Measurements from ENCODE around the gene KCNT2.
"Not testable (repeated sequence)": the region's sequence is repeated elsewhere in the genome, so short reads cannot be mapped to it uniquely, and the experiment has no call there.

Gene KCNT2

DNA sequence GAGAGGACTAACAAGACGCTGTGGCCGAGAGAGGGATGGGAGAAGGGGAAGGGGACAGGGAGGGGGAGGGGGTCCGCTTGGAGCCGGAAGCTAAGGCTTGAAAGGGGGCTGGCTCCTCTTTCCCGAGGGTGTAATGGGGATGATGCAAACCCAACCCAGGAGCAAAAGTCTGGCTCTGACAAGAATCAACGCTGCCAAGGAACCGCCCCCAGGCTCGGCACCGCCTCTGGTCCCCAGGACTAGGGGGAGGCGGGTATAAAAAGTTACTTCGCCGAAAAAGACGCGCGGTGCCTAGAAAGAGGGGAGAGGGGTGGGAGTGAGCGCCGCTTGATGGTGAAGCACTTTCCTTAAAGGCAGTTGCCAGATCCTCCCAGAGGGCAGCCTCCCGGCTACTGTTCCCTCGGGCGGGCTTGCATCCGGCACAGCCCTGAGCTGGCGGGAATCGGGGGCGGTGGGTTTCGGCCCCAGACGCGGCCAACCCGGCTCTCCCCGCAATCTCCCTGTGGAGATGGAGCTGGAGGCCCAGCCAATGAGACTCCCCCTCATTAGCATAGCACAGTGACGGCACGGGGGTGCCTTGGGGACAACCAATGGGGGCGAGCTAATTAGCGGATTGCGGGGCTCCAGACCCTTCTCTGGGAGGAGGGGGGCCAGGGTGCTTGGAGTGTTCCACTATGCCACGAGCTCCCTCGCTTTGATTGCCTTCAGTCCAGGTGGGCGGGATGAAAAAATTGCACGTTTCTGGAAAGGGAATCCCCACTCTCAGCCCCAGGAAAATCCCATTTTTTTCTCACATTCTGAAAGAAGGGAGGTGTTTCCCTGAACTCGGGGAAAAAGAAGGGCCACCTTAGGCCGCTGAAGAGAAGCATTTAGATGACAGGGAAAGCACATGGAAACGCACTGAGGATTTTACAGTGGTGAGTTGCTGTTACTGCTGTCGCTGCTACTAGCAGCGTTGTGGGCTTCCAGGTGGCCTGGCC is at the start of gene KCNT2:
TSS of gene KCNT2 (minus strand) at position 51 of the 980 bp plus-strand sequence. CDS start 131 bp downstream, outside the sequence.
- no peak for DNase-seq

DNA sequence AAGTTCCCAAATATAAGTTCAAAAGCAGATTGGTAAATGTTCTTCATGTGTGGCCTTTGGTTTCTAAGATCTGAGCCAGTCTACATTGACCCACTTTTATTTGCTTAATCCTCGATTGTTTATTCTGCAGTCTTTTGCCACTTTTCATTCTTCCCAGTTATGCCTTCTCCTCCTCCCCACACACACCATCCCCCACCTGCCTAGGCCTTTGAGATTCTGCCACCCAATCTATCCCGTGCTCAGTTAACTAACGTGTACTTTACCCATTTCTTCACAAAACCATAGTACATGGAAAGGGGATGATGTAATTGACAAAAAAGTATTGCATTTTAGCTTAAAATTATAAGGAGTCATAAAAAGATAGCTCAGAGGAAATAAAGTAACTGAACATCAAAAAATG is 47.3 kb upstream of the KCNT2 start:
- DNase-seq, result no peak

DNA sequence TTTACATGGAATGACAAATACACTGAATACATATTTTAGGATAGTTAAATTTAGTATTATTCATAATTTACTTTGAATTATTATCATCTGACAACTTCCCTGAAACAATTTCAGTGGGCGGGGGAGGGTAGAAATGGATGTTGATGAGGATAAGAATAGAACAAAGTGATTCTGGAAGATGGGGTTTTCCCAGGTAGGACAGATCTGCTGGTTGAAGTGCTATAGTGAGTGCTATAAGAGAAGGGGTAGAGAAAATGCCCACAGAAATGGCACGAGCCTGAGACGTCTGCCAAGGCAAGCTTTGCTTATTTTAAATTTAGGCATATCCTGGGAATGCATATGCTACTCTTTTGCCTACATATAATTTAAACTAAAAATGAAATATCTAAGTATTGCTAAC is 46.8 kb upstream of the KCNT2 start:
- no peak for DNase-seq

DNA sequence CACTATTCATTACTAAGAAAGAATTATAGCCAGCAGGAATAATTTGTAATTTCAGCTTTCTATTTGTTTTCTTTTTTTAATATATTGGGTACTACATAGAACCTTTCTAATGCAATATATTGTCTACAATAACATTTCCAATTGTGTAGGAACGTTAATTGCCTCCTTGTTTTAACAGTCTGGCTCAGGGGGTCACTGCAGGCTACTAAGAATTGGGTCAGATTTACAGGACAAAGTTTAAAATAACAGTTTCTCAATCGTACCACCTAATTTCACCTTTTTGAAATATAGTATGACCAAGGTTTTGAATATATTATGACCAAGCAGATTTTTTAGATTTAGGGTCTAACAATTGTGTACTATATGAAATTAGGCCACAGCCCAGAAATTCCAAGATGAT is 46.0 kb upstream of the KCNT2 start:
- DNase-seq, result no peak

DNA sequence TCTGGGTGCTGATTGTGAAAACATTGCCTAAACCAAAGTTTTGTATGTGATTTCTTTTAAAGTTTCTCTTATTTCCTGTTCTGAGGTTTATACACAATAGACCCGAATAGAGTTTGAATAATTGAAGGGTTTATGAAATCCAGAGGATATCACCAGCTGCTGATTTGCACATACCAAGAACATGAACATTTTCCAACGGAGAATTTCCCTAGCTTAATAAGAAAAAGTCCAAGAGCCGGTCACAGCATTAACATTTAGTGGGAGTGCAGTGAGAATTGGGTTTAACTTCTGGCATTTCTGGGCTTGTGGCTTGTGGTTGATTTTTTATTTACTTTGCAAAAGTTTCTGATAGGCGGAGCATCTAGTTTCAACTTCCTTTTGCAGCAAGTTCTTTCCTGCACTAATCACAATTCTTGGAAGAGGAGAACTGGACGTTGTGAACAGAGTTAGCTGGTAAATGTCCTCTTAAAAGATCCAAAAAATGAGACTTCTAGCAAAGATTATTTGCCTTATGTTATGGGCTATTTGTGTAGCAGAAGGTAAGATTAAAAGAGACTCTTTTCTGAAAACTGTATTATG is 43.5 kb upstream of the KCNT2 start, which contains the start of gene CFH:
TSS of gene CFH (plus strand) at position 407 of the 579 bp plus-strand sequence. CDS start at position 482, 75 bp downstream.
- no peak for DNase-seq

DNA sequence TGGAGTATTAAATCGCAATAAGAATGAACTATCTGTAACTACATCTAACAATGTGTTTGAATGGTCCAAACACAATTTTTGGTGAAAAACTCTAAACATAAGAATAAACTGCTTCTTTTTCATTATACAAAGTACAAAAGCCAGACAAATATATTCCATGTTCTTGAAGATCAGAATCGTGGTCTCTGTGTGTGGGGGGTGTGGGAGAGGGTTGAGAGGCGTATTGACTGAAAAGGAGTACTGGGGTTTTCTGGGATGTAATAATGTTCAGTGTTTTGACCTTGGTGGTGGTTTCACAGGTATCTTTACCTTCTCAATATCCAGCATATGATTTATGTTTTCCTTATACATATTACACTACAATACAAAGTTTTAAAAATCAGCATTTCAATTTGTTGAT is 42.8 kb upstream of the KCNT2 start:
- DNase-seq, result no peak

DNA sequence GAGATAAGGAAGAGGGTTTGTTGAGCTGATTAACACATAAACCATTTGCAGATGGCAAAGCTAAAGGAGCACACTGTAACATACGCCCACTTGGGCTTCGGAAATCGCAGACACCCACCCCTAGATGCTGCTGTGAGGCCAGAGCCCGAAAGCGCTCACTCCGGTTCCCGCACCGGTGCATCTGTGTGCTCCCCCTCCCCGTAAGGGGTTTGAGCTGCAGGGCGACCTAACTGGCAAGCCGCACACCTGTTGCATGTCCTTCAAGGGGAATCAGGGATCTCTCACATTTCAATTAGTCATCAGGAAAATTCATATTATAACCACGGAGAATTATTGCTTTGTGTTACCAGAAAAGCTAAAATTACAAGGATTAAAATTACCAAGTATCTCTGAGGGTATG is 42.2 kb upstream of the KCNT2 start:
- no peak for DNase-seq

DNA sequence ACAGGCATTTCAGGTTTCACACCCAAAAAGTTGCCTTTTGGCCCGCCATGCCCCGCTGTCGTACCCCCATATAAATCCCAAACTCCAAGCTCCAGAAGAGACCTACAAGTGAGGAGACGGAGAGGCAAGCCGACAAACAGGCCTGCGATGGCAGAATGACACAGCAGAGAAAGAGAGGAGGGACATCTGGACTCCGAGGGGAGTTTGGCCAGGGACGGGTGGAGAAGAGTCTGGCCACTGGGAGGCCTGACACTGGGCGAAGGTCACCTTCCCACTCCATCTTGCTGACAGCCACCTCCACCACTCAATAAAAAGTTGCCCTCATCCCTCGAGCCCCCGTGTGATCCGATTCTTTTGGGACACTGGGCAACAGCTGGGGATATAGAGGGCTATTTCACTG is 41.8 kb upstream of the KCNT2 start:
- DNase-seq, result no peak

DNA sequence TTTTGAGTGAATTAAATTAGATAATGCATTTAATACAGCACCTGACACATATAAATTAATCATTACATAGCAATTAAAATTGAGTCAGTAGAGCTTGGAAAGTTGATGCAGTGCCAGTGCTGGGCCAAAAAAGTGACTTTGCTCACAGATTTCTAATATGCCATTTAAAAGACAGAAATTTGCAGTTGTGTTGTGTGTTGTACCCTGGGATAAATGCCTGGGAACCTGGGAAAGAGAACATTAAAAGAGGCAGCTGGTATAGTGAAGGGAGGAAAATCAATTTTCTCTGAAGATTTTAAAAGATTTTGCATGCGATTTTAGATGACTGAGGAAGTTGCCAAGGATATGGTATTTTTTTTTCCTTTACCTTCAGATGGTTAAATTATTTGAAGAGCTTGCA is 32.7 kb upstream of the KCNT2 start:
- DNase-seq, result no peak

DNA sequence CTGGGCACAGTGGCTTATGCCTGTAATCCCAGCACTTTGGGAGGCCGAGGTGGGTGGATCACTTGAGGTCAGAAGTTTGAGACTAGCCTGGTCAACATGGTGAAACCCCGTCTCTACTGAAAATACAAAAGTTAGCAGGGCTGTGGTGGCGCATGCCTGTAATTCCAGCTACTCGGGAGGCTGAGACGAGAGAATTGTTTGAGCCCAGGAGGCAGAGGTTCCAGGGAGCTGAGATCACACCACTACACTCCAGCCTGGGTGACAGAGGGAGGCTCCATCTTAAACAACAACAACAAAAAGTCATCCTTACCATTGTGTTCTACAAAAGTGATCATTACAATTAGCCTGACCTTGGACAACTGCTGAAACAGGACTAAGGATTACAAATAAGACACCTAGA is 31.1 kb upstream of the KCNT2 start:
- not testable (repeated sequence) for DNase-seq

DNA sequence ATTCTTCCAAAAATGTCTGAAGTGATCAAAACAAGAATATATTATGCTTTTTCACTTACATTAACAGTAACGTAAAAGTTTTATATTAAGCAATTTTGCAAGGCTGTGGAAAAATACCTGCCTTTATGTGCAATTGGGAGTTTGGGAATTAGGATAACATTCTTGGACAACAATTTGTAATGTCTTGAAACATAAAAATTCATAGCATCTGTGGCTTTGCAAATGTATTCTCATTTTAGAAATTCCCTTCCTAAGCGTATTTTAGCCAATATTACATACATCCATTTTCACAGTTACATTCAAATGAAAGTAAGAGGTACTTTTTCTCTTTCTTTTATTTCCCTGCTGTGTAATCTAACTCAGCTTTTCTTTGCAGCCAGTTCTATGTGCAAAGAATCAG is 30.2 kb upstream of the KCNT2 start:
- no peak for DNase-seq

DNA sequence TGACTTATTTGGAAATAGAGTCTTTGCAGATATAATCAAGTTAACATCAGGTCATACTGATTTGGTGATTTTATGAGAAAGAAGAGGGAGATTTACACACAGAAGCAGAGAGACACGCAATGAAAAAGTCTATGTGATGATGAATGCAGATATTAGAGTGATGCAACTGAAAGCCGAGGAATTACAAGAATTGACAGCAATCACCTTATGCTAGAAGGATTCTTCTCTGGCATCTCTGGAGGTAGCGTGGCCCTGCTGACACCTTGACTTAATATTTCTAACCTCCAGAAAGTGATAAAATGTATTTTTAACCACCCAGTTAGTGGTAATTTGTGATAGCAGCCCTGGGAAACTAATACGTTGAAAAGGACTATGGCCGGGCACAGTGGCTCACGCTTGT is 29.4 kb upstream of the KCNT2 start:
- DNase-seq, result no peak

DNA sequence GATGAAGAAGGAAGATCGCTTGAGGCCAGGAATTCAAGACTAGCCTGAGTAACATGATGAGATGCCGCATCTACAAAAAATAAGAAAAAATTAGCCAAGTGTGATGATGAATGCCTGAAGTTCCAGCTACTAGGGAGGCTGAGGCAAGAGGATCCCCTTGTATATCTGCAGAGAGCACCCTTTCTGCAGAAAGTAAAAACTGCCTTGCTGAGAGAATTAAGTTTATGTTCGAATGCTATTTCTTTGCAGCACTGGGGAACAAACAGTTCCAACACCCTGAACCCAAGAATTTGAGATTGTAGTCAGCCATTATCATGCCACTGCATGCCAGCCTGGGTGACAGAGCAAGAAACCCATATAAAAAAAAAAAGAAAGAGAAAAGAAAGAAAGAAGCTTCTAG is 20.6 kb upstream of the KCNT2 start:
- DNase-seq, result no peak

DNA sequence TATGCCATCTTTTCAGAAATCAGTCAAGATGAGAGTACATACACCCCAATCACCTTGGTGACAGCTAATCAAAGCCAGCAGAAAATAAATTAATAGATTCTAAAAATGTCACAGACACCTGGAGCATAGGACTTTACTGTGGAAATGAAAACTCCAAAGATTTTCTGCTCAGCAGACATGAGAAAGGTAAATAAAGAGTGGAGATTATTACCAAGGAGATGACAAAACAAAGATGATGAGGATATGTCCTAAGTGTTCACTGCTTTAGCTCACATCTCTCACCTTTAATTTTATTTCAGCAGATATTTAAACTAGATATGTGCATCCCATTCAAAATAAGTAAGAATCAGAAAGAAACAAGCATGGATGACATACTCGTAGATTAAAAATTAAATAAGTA is 14.8 kb upstream of the KCNT2 start:
- no peak for DNase-seq

DNA sequence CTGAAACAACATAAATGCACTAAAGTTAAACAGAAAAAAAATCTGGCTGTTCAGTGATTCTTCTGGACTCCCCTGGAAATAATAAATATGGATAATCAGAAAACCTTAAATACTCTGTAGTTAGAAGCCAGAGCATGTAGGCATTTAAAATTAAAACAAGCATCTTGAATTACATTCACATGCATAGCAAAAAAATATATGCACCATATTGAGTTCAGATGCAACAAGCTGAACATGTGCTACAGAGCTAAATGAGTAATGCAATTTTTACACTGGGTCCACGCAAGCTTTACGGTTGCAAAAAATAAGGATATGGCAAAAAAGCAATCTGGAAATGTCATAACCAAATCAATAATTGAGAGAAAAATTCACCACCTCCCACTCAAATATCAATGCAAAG is 11.5 kb upstream of the KCNT2 start:
- DNase-seq, result no peak

DNA sequence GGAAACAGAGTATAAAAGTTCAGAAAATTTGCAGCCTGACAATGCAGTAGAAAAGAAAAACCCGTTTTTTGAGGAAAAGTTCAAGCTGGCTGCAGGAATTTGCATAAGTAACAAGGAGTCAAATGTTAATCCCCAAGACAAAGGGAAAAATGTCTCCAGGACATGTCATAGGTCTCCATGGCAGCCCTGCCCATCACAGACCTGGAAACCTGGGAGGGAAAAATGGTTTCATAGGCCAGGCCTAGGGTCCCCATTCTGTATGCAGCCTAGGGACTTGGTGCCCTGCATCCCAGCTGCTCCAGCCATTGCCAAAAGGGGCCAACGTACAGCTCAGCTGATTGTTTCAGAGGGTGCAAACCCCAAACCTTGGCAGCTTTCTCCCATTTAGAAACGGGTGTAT is 3.6 kb upstream of the KCNT2 start:
- DNase-seq, result no peak

DNA sequence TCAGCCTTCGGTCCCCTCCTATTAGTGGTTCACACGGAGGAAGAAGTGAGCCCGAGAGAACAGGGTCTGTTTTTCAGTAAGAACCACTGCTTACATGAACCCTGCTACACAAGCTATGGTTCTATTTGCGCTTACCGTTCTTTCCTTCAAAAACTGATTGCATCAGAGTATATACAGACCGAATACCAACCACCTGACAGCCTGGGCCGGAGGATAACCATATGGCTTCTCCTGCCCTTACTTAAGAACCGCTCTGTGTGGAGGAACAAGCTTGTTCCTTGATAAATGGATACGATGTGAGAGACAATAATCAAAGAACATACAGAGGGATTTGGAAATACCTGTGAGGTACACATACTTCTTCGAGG is 1.1 kb upstream of the KCNT2 start:
- DNase-seq, result no peak

DNA sequence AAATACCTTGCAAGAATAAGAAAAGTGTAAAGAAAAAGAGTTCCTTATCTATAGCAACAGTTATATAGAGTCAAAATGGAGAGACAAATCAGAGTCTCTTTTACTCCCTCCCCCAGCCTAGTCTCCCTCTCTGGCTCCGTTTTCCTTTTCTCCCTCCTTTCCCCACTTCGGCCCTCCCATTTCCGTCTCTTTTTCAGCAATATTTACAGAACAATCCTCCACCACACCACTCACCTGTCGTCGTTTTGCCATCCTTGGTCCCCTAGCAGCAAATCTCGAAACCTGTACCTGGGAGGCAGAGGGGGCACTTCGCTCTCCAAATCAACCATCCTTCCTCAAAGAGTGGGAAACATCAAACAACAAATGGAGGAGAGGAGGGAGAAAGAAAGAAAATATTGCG is 259 bp downstream of the KCNT2 start:
- DNase-seq, result no peak

DNA sequence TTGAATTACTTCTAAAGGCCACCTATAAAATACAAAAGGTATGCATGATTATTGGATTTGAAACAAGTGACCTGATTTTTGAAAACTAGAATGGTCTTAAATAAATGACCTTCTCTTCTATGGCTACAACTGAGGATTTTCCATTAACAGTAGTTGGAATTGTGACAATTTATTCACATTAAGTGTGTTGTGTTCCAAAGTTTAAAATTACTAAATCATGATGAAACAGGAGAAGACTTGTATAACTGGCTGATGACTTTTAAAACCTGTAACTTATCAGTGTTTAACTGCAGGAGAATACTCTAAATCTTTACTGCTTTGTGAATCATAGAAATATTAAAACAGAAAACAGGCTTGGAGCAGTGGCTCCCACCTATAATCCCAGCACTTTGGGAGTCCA is 4.6 kb downstream of the KCNT2 start:
- DNase-seq, result no peak

DNA sequence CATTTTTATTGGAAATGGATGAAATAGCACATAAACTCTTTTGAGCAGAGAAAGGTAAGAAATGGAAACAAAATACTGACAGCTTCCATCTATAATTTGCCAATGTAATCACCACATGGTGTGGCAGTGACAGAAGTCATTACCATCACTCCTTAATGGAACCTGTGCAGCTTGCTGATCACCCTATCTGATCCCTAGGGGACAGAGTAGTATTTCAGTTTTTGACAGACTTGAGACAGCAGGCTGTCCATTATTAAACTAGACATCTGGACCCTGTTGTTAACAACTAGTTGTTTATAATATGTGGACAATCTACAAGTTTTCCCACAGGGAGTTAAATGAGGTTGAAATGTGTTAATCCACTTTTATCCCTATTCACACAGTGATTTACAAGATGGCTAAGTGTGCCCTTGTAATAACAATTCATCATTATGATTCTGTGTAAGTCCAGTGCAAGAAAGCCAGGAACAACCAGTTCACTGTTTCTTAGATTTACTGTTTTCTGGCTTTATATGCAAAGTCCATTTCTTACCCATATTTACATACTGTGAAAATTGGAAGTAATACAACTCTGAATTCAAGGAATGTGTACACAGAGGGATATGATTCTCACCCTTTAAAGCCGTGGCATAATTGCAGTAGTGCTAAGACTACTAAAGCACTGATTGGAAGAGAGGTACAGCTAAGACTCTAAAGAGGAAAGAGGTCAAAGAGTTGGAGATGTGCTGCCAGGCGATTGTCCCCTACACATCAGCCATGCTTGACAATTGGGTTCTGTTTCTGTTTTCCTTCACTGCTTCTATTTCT is 9.1 kb downstream of the KCNT2 start:
- no peak for DNase-seq

DNA sequence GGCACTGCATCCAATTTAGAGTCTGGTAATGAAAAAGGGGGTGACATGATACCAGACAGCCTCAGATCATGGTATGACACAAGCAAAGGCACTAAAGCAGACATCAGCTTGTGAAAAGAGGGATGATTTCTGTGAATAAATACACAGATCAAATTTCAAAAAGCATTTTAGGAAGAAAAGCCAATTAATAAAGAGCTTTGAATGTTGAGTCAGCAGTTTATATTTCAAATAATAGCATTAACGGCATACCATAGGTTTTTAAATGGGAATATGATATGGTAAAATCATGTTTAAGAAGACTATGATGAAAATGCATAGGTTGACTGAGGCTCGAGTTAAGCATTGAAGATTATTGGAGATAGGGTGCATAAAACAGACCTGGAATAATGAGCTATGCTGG is 13.5 kb downstream of the KCNT2 start:
- no peak for DNase-seq

DNA sequence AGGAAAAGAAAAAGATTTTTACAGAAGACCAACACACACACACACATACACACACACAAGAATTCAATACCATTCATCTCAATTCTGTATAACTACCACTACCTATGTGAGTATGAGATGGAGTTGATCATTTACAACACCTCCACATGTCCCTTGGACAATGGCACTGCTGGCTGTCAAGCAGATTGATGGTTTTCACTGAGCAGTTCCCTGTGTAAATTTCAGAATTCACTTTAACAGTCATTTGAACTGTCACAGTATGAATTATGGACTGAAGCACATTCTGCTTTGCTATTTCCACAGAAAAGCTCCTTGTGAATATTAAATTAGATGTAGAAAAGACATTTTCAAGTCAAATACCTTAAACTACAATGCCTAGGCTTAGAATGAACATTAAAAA is 14.3 kb downstream of the KCNT2 start:
- DNase-seq, result no peak

DNA sequence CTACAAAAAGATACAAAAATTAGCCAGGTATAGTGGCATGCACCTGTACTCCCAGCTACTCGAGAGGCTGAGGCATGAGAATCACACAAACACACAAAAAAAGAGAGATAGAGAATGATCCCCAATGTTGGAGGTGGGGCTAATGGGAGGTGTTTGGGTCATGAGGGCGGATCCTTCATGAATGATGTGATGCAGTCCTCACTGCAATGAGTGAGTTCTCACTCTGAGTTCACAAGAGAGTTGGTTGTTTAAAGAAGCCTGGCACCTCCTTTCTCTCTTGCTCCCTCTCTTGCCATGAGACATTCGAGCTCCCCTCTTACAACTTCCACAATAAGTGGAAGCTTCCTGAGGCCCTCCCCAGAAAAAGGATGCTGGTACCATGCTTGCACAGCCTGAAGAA is 17.3 kb downstream of the KCNT2 start:
- no peak for DNase-seq

Data from activated CD4-positive, CD25-positive, alpha-beta regulatory T cell treated with anti-CD3 and anti-CD28 coated beads, Interleukin-2, amount 50 U/mL, for 72 hours (primary cell).